ENCODE data around the gene CCDC126.
"Not testable (repeated sequence)": the region's sequence is repeated elsewhere in the genome, so short reads cannot be mapped to it uniquely, and the experiment has no call there.

The CCDC126 gene

GRCh38 chr7:23628370-23628769, 31.2 kb downstream of the CCDC126 start:
- no peak for DNase-seq (ENCODE audit: low spot score)

DNA sequence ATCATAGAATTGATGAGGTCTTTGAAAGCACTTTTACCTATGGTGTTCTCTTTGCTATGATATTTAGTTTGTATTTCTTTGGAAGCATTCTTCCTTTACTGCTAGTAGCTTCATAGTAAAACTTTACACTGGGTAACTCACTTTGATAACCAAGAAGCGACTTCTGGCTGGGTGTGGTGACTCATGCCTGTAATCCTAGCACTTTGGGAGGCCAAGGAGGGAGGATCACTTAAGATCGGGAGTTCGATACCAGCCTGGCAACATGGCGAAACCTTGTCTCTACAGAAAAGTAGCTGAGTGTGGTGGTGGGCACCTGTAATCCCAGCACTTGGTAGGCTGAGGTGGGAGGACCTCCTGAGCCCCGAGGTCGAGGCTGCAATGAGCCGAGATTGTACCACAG, 36.2 kb downstream of the CCDC126 start:
- DNase-seq (ENCODE audit: low spot score) = no peak

GRCh38 chr7:23645822-23646221, 48.6 kb downstream of the CCDC126 start:
- DNase-seq (ENCODE audit: low spot score) = no peak

DNA sequence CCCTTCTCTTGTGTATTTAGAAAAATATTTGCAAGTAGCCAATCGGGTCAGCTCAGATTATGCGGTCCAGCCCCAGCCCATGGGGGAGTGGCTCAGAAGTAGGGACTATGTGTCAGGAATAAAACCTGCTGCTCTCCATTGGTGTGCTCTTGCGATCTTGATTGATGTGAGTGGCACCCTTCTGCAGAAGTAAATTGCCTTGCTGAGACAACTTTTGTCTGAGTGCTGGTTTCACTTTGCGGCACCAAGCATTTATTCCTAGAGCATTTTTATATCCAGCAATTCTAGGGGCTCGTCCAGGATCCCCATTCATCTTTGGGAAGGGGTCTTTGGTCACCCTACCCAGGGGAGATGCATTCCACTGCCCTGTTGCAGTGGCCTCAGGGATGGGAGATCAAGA, 56.8 kb downstream of the CCDC126 start:
- no peak for DNase-seq (ENCODE audit: low spot score)

DNA sequence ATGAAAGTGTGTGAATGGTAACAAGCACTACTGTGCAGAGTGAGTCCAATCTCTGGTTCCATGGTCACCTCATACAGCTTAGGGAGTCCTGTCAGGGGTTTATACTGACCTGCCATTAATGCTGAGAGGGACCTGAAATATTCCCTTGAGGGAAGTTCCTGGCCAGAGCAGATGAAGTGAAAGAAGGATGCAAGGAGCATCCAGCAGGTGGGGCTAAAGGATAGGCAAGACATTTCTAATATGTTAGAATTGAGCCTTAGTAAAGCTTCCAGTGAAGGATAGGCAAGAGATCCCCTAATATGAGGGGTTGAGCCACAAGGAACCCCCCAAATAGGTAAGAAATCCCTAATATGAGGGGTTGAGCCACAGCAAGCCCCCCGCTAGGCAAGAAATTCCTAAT, 57.3 kb downstream of the CCDC126 start:
- DNase-seq (ENCODE audit: low spot score) = no peak

DNA sequence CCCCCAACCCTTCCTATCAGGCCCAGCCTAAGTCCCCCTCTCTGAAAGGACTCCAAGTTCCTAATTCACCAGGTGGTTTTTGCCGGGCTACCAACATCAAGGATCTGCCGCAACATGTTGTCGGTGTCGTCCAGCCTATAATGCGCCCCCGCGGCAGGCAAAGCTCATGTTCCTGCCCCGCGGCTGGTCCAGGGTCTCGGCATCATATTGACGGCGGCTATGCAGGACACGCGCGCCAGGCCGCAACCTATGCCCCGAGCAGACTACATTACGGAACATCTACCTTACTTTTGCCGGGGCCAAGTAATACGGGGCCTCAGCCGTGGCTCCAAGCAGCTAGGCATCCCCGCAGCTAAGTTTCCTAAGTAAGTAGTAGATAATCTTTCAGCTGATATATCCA, 58.3 kb downstream of the CCDC126 start:
- DNase-seq (ENCODE audit: low spot score) = no peak

GRCh38 chr7:23658831-23659427, 61.7 kb downstream of the CCDC126 start:
- DNase-seq (ENCODE audit: low spot score) = no peak

GRCh38 chr7:23661385-23661784, 64.2 kb downstream of the CCDC126 start:
- no peak for DNase-seq (ENCODE audit: low spot score)

GRCh38 chr7:23662124-23662983, 65.2 kb downstream of the CCDC126 start:
- no peak for DNase-seq (ENCODE audit: low spot score)

GRCh38 chr7:23662984-23663313, 65.8 kb downstream of the CCDC126 start:
- DNase-seq (ENCODE audit: low spot score) = no peak

DNA sequence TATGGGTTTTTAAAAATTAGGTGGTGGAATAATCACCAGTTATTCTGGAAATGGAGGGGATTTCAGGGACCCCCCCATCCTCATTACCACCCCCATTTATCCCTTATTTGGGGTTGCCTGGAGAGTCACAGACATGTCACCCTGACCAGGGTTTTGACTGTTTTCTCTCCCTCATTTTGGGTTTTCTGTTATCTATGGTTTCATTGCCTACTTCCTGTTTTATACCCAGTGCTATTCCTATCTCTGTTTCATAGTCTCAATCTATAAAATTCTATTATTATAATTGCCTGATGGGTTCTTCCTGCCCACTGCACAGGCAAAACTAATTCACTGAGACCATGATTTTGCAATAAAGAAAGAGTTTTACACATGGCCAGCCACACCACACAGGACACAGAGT, 66.9 kb downstream of the CCDC126 start:
- DNase-seq (ENCODE audit: low spot score) = no peak

- DNase-seq (ENCODE audit: low spot score) = no peak
These were observed 74.9 kb downstream of the CCDC126 start for GRCh38 chr7:23672033-23672432.

DNA sequence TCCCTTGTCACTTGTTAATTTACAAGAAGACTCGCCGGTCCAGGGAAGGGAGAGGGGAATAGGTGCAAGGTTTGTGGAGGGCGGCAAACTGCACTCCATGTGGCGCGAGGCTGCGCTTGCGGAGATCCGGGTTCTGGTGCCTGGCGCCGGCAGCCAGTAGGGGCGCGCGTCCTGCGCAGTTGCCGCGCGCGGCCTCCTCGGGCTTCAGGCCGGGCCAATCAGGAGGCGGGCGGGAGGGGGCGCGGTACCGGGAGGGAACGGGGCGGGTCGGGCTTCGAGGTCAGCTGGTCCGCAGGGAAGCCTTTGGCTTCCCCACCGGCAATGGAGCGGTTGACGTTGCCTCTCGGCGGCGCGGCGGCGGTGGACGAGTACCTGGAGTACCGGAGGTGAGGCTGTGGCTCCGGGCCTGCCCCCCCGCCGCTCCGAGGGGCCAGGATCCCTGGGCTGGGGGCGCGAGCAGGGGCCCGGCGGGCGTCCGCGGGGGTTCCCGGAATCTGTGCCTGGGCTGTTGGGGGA, 82.8 kb downstream of the CCDC126 start, which contains the start of gene FAM221A:
FAM221A (plus strand) TSS at position 302 of the 516 bp plus-strand sequence; CDS start at position 322, 20 bp downstream.
- peak; percentile 80 for DNase-seq (ENCODE audit: low spot score)

DNA sequence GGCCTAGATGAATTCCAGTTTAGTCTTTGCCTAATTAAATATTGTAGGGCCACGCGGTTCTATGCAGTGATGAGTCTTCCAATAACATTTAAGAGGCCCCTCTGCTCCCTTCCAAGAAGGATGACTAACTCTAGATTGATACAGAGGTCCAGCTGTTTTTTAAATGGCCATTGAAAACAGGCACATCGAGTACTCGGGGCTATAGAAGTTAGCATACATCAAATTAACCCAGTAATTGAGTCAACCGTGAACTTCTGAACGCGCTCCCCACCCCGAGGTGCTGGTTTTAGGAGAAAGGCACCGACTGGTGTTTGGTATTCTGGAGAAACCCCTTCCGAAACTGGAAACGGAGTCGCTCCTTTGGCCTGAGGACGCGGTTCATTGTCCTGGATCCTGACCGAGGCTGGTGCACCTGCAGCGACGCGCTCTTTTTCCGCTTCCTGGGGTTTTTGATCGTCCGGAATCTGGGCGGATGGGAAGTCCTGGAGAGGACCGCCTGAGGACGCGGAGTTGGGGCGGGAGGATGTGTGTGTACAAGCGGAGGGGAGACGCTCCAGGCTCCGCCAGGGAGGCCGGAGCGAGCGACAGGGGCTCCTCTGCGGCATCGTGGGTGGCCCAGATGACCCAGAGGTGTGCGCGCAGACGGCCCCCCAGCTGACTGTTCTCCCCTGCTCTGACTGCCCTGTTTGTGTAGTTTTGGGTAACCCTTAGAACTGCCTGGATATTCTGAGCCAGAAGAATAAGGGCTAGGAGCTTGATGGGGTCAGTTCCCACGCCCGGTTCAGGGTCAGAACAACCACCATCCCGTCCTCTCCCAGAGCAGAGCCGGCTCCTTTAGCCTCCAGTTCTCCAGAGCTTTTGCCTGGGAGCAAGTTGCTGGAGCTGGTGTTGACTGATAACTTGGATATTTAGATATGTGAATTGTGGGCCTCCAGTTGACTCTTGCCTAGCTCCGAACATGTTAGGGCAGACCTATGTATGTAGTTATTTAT, 83.5 kb downstream of the CCDC126 start:
- peak; percentile 35 for DNase-seq (ENCODE audit: low spot score)

DNA sequence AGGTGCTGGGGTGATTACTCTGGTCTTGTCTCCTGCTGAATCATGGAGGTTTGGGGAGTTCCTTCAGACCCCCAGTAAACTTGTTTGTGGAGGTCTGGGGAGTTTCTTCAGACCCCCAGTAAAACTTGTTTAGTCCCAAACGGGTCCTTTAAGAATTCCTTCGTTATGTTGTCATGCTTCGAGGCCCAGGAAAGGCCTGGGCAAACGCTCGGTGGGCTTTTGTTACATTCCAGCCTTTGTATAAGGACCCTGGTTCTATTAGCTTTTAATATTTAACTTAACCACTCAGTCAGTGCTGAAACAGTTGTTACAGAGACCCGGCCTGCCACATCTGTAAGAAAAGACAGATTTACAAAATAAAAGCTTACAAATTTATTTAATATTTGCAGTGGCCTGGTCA, 86.9 kb downstream of the CCDC126 start:
- DNase-seq (ENCODE audit: low spot score) = not testable (repeated sequence)

DNA sequence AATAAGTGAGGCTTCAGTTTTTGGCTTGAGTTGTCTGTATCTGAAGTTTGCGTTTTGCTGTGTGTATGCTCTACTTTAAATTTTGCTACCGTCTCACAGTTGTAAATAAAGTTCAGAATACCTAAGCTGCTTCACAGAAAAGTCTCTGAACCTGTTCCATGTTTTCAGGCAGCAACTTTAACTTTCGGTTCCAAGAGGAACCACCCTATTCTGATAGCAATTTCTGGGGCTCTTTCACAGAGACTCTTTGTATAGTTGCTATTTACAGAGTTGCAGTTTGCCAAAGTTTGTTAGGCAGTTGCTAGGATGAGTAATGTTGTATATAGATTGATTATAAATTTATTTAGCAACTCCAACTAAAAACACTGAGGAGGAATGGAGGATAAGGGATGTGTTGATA, 88.5 kb downstream of the CCDC126 start:
- DNase-seq (ENCODE audit: low spot score) = no peak

GRCh38 chr7:23687011-23687410, 89.8 kb downstream of the CCDC126 start:
- no peak for DNase-seq (ENCODE audit: low spot score)

- no peak for DNase-seq (ENCODE audit: low spot score)
These were observed 92.0 kb downstream of the CCDC126 start for GRCh38 chr7:23689165-23689564.

- DNase-seq (ENCODE audit: low spot score) = no peak
These were observed 94.1 kb downstream of the CCDC126 start for GRCh38 chr7:23691320-23691719.

GRCh38 chr7:23693224-23693623, 96.0 kb downstream of the CCDC126 start:
- DNase-seq (ENCODE audit: low spot score) = no peak
